GM12801 (cell line): ENCODE results near the gene MINDY4.

Experiments
- CTCF ChIP-seq: IDR thresholded peaks from one replicate; pipeline ENCODE4 v1.5.1; 2011; ENCODE audit warnings: control low read depth; ENCODE audit not compliant: insufficient read length; ENCODE audit errors: extremely low read depth

Gene MINDY4

DNA sequence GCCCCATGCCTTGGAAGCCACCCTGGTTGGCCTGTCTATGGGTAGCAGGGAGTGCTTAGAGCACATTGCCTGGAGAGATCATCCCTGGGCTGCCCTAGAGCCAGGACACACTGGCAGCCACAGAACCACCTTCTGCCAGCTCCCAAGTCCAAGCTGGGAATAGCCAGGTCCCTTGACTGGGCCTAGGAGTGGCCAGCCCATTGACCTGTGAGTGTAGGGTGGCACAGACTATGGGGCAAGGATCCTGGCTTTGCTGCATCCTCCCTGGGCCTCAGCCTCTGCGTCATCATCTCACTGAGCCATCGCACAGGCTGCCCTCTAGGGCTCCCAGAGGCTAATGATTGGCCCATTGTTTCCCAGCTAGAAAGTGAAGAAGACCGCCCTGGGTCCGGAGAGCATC is 147.5 kb downstream of the MINDY4 start:
- no peak for TF ChIP-seq CTCF

GRCh38 chr7:30920021-30920583 is 148.9 kb downstream of the MINDY4 start:
- TF ChIP-seq CTCF = no peak

- TF ChIP-seq CTCF = no peak
These were observed 149.6 kb downstream of the MINDY4 start for GRCh38 chr7:30920584-30921539.

DNA sequence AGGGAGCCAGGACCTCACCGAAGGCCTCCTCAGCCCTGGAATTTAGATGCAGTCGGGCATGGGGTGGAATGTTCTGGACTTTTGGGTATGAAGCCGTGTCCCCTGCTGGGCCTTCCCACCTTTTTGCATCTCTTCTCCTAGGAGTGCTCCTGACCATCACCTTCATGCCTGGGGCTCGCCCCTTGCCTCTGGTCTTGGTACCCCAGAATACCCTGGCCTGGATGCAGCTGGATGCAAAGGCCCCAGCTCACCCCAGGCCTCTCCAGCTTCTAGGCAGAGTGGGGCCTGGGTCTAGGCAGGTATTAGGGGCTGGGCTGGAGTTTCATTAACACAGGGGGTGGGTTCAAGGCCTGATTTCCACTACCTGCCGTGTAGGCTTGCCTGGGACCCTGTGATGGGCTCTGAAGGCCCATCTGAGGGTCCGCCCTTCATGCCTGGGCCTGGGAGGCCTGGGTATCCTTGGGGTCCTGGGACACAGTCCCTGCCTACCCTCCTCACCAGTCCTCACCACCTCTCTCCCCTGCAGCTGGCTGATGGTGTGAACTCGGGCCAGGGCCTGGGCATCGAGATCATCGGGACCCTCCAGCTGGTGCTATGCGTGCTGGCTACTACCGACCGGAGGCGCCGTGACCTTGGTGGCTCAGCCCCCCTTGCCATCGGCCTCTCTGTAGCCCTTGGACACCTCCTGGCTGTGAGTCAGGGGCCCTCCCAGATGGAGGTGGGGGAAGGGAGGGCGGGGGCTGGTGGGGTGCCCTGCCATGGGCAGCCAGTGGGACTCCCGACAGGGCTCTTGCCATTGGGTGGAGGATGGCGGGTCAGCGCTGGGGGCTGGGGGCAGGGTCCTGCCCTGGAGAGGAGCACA is 150.6 kb downstream of the MINDY4 start:
- no peak for TF ChIP-seq CTCF

DNA sequence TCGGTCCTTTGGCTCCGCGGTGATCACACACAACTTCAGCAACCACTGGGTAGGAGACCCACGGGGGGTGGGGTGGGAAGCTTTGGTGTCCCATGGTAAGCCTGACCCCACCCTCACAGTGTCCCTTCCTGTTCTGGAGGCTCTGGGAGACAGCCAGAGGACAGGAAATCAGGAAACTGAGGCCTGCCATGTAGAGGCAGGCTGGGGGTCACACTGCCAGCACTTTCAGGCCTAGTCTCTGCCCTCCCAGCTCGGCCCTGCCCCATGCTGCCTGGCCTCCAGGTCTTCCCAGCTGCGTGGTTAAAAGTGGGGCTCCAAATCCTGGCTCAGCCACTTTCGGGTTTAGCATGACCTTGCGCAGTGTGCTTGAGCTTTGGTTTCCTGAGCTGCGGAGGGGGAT is 151.4 kb downstream of the MINDY4 start:
- TF ChIP-seq CTCF = no peak

GRCh38 chr7:30923009-30923773 is 152.0 kb downstream of the MINDY4 start:
- no peak for TF ChIP-seq CTCF
